Testis (tissue), 2 donors: ENCODE results near the gene PPP4R3B.

Experiments
- POLR2A ChIP-seq: fragments of 450-650 bp; IDR thresholded peaks from one replicate; pipeline ENCODE4 v1.6.1; 2017; ENCODE audit warnings: antibody characterized with exemption, mild to moderate bottlenecking, moderate library complexity
- TF ChIP-seq, protein P1 (sequence below), 3 experiments: fragments of 450-650 bp in 2 of 3; fragments of 200-600 bp in 1 of 3; sonication (generic) in 1 of 3; IDR thresholded peaks; one replicate each; pipeline ENCODE4 v1.5.1; 2016 to 2019; ENCODE audit warnings: antibody characterized with exemption in 3 of 3, mild to moderate bottlenecking in 2 of 3, moderate library complexity in 1 of 3

DNA sequence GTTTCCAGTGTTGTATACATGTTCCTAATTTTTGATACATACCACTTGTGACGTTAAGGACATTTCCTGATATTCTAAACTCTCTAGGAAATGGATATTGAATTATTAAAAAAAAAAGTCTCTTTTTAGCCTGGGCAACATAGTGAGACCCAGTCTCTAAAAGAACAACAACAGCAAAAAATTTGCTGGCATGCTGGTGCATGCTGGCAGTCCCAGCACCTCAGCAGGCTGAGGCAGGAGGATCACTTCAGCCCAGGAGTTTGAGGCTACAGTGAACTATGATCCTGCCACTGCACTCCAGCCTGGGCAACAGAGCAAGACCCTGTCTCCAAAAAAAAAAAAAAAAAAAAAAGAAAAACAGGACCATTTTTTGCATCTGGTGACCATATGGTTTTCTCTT is 10.5 kb upstream of the PPP4R3B start:
- TF ChIP-seq, protein P1, sequence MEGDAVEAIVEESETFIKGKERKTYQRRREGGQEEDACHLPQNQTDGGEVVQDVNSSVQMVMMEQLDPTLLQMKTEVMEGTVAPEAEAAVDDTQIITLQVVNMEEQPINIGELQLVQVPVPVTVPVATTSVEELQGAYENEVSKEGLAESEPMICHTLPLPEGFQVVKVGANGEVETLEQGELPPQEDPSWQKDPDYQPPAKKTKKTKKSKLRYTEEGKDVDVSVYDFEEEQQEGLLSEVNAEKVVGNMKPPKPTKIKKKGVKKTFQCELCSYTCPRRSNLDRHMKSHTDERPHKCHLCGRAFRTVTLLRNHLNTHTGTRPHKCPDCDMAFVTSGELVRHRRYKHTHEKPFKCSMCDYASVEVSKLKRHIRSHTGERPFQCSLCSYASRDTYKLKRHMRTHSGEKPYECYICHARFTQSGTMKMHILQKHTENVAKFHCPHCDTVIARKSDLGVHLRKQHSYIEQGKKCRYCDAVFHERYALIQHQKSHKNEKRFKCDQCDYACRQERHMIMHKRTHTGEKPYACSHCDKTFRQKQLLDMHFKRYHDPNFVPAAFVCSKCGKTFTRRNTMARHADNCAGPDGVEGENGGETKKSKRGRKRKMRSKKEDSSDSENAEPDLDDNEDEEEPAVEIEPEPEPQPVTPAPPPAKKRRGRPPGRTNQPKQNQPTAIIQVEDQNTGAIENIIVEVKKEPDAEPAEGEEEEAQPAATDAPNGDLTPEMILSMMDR (IDR thresholded peaks at IDR 0.05), result no peak
- no peak for TF ChIP-seq POLR2A
